ENCODE results near the gene ABCA1.
A peak's percentile ranks its signal among the peaks of the same experiment; 100 is the strongest.
"Not testable (repeated sequence)": the region's sequence is repeated elsewhere in the genome, so short reads cannot be mapped to it uniquely, and the experiment has no call there.

ABCA1 gene, protein sequence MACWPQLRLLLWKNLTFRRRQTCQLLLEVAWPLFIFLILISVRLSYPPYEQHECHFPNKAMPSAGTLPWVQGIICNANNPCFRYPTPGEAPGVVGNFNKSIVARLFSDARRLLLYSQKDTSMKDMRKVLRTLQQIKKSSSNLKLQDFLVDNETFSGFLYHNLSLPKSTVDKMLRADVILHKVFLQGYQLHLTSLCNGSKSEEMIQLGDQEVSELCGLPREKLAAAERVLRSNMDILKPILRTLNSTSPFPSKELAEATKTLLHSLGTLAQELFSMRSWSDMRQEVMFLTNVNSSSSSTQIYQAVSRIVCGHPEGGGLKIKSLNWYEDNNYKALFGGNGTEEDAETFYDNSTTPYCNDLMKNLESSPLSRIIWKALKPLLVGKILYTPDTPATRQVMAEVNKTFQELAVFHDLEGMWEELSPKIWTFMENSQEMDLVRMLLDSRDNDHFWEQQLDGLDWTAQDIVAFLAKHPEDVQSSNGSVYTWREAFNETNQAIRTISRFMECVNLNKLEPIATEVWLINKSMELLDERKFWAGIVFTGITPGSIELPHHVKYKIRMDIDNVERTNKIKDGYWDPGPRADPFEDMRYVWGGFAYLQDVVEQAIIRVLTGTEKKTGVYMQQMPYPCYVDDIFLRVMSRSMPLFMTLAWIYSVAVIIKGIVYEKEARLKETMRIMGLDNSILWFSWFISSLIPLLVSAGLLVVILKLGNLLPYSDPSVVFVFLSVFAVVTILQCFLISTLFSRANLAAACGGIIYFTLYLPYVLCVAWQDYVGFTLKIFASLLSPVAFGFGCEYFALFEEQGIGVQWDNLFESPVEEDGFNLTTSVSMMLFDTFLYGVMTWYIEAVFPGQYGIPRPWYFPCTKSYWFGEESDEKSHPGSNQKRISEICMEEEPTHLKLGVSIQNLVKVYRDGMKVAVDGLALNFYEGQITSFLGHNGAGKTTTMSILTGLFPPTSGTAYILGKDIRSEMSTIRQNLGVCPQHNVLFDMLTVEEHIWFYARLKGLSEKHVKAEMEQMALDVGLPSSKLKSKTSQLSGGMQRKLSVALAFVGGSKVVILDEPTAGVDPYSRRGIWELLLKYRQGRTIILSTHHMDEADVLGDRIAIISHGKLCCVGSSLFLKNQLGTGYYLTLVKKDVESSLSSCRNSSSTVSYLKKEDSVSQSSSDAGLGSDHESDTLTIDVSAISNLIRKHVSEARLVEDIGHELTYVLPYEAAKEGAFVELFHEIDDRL (N-terminal part only)

GRCh38 chr9:104927912-104928740 lies at the start of gene ABCA1:
Gene ABCA1 (minus strand): TSS chr9:104928155. CDS start chr9:104903679, 24,476 bp downstream.
- peak; percentile 67 for FAIRE-seq

GRCh38 chr9:104977580-104977979 lies 49.6 kb upstream of the ABCA1 start:
- DNase-seq (ENCODE audit: low spot score), result no peak
- FAIRE-seq, result no peak

More at GRCh38 chr9:104927912-104928740, at the start of gene ABCA1:
- DNase-seq (ENCODE audit: low spot score), result peak; percentile 81

DNA sequence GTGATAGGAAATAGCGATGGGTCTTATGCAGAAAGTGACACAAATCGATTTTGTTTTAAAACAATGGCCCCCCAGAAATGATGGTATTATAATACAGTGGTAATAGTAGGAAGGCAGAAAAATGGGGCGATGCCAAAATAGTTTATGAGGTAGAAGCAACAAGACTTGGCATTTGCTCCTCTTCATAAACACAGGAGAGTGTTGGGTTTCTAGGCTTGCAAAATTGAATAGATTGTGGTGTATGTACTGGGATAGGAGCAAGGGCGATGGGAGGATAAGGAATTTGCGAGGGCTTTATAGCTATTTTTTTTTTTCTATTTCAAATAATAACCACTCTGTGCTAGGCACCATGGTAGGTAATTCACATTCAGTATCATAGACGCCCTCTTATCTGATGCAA lies 49.2 kb upstream of the ABCA1 start:
- DNase-seq (ENCODE audit: low spot score) (no peak), FAIRE-seq (no peak)

DNA sequence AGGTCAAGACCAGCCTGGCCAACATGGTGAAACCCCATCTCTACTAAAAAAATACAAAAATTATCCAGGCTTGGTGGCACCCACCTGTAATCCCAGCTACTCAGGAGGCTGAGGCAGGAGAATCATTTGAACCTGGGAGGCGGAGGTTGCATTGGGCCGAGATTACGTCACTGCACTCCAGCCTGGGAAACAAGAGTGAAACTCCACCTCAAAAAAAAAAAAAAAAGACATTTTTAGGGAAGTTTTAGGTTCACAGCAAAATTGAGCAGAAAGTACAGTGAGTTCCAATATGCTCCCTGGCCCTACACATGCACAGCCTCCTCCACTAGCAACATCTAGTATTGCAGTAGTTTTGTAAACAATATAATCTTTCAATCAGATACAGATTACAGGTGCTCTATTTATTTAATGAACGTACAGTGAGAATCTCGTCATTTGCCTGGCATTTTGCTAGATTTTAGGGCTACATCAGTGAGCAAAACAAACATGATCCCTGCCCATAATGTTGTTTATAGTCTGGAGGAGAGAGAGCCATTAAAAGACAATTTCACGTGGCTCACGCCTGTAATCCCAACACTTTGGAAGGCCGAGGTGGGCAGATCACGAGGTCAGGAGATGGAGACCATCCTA lies 48.1 kb upstream of the ABCA1 start:
- FAIRE-seq; DNase-seq (ENCODE audit: low spot score): not testable (repeated sequence)

DNA sequence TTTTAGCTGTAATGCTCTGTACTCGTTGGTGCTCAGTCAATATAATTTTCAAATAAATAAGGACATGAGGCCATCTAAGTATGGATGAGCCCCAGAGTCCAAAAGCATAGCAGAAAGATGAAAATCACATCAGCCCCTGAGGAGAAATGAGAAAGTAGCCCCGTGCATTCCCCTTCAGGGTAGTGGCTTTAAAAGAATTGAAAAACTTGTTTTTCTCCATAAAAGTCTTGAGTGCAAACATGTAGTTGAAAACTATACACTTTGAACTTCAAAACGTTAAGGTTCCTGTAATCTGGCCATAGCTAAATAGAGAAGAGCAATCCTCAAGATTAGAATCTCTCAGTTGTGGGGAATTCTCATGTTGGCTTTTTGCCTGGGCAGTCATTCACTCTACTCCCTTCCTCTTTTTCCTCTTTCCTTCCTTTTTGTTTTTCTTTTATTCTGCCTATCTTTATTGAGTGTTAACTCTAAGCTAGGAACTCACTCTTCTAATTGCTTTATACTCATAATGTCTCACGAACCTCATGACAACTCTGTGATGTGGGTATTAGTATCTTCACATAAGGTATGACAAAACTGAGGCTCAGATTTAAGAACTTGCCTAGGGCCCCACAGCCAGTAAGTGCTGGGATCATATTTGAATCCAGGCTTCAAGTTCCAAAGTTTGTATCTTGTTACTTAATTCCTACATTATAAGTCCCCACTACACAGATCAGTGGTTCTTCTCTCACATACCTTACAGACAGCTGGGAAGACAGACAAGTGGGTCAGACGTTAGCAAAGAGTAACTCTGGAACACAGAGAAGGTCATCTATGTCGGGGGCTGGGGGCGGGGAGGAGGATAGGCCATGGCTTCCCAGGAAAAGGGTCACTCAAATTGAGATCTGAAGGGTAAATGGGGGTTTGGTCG lies 46.4 kb upstream of the ABCA1 start:
- FAIRE-seq (no peak), DNase-seq (ENCODE audit: low spot score) (no peak)

DNA sequence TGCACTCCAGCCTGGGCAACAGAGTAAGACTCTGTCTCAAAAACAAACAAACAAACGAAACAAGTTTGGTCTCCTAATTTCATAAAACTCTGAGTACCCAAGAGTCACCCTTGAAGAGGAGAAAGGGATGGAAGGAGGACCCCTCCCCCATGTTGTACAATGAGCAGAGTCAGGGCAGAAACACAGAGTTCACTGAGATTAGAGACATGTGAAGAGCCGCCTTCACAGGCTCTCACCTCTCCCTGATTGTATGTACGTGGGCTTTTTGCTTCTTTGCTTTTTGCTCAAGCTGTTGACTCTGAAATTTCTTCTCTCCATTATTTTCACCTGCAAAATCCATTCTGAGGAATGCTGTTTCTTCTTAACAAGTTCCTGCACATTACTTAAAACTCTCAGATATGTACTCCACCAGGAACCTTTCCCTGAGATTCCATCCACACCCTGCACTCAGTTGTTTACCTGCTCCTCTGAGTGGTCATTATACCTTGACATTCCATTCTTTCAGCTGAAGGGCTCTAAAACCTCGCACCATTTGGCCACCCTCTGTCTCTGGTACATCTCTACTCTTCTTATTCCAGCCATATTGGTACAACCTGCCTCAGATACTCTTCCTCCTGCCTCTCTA lies 44.4 kb upstream of the ABCA1 start:
- DNase-seq (ENCODE audit: low spot score) (no peak), FAIRE-seq (no peak)

DNA sequence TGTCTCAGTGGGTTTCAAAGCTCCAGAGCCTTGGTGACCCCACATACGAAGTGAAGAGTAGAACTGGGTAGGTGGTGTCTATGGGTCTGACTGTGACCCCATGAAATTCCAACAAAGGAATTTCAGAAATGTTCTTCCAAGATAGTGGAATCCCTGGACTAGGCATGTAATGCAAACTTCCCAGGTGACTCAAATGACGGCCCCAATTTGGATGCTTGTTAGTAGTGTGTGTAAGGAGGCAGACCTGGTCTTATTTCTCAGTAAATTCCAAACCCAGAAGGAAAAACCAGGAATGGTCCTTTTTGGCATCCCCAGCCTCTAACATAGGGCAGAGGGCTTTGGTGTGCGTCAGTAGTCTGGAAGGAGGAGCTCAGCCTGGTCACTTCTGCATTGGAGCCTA lies 43.6 kb upstream of the ABCA1 start:
- DNase-seq (ENCODE audit: low spot score) (peak; percentile 31), FAIRE-seq (no peak)

DNA sequence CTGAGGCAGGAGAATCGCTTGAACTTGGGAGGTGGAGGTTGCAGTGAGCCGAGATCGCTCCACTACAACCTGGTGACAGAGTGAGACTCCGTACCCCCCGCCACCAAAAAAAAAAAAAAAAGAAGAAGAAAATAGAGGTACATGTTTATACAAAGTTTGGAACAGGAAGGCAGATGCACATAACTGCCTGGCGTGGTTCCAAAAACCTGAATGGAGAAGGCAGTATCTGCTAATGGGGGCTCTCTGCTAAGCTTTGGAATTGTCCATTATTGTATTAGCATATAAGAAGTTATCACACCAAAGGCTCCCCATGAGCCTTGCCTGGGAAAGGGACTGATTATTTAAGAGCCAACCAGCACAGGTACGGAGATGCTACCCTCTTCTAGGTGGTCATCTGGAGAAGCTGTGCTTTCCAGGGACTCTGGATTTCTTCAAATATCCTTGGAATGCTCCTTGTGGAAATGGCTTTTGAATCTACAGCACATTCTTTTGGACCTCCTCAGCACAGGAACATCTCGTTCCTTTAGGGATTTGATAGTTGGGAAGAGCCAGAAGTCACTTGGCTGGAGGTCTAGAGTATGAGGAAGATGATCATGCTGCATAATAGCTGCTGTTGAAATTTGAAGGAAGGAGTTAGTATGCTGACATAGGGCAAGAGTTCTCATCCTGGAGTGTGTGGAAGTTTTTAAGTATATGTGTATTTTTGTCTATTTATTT lies 42.5 kb upstream of the ABCA1 start:
- DNase-seq (ENCODE audit: low spot score), result peak; percentile 10
- FAIRE-seq, result no peak

GRCh38 chr9:104969116-104969515 lies 41.2 kb upstream of the ABCA1 start:
- FAIRE-seq (no peak), DNase-seq (ENCODE audit: low spot score) (no peak)

GRCh38 chr9:104968025-104968982 lies 40.3 kb upstream of the ABCA1 start:
- DNase-seq (ENCODE audit: low spot score) (peak; percentile 78), FAIRE-seq (peak; percentile 49)

DNA sequence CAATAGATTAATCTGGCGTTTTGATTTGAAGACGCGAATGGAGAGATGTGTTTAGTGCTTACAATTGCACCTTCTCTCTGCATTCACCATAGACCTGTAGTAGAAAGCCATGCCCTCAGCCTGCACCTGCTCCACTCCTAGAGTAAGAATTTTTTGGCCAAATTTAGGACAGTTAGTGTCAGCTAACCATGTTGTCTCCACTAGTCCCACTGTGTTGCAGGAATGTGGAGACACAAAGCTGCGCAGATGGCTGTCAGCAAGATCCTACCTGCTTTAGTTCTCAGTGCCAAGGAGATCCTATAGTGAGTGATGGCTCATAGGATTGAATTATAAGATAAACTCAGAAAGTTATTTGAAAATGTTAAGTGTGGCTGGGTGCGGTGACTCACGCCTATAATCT lies 35.1 kb upstream of the ABCA1 start:
- no peak for FAIRE-seq
- DNase-seq (ENCODE audit: low spot score), result no peak

- no peak for DNase-seq (ENCODE audit: low spot score)
- FAIRE-seq, result no peak
These were observed 33.9 kb upstream of the ABCA1 start for GRCh38 chr9:104961701-104962359.

- peak; percentile 39 for FAIRE-seq
- peak; percentile 65 for DNase-seq (ENCODE audit: low spot score)
These were observed 33.3 kb upstream of the ABCA1 start for GRCh38 chr9:104961238-104961637.

DNA sequence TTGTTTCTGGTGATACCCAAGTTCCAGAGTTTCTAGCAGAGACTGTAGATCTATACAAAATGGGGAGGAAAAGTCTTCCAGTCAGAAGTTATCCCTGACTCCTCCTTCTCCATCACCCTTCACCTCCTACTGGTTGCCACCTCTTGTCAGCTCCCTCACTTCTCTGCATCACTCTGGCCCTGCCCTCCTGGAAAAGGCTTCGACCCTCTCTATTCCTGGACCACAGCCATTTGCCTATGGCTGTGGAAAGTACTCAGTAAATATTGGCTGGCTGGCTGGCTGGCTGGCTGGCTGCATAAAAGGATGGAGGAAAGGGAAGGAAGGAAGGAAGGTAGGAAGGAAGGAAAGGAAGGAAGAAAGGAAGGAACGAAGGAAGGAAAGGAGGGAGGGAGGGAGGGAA lies 32.7 kb upstream of the ABCA1 start:
- DNase-seq (ENCODE audit: low spot score) (no peak), FAIRE-seq (no peak)

GRCh38 chr9:104958751-104959150 lies 30.8 kb upstream of the ABCA1 start:
- DNase-seq (ENCODE audit: low spot score) (no peak), FAIRE-seq (no peak)

DNA sequence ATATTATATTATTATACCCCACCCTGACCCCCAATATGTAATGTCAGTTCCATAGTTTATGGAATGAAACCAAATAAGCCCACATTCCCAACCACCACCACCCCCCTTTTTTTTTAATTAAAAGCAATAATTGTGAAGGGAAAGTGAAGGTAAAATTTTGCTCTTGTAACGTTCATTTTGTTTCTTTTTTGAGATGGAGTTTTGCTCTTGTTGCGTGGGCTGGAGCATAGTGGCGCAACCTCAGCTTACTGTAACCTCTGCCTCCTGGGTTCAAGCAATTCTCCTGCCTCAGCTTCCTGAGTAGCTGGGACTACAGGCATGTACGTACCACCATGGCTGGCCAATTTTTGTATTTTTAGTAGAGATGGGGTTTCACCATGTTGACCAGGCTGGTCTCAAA lies 30.1 kb upstream of the ABCA1 start:
- not testable (repeated sequence) for FAIRE-seq; DNase-seq (ENCODE audit: low spot score)
